Transverse colon (tissue), 4 donors: ENCODE measurements around the gene STRADA. TPM values are rescaled to one million over a fixed set of nuclear protein-coding genes. Genes with fewer than 3 reads are reported as not detected.
"Not testable (repeated sequence)": the region's sequence is repeated elsewhere in the genome, so short reads cannot be mapped to it uniquely, and the experiment has no call there.

ENCODE experiments used
- DNase-seq: peaks from one replicate; pipeline ENCODE4 v3.0.0-alpha.2; 2019
- H3K27ac ChIP-seq, 4 donors: fragments of 200-600 bp; sonication (generic); 2 replicates each; pipeline ENCODE4 v1.5.1; 2016 to 2018; ENCODE audit warnings: inconsistent platforms in 4 of 4
- H3K27me3 ChIP-seq: fragments of 200-600 bp; sonication (generic); 2 replicates; pipeline ENCODE4 v1.5.1; 2017; ENCODE audit warnings: inconsistent platforms
- H3K36me3 ChIP-seq, 4 donors: fragments of 200-600 bp; sonication (generic); 2 replicates each; pipeline ENCODE4 v1.5.1; 2017 to 2019; ENCODE audit warnings: inconsistent platforms in 4 of 4
- H3K4me1 ChIP-seq, 4 donors: fragments of 200-600 bp; sonication (generic); 2 replicates each; pipeline ENCODE4 v1.5.1; 2017 to 2020; ENCODE audit warnings: inconsistent platforms in 4 of 4
- H3K4me3 ChIP-seq, 4 donors: fragments of 200-600 bp; sonication (generic); 1 replicate in 1 of 4; 2 replicates in 3 of 4; pipeline versions ENCODE4 v1.5.1 to v1.6.1; 2017 to 2019; ENCODE audit warnings: inconsistent platforms in 4 of 4
- H3K9me3 ChIP-seq, 2 donors: fragments of 200-600 bp; sonication (generic); 2 replicates each; pipeline ENCODE4 v1.5.1; 2017 to 2019; ENCODE audit warnings: inconsistent platforms in 2 of 2
- CTCF ChIP-seq, 5 experiments: fragments of 200-600 bp in 3 of 5; fragments of 450-650 bp in 2 of 5; sonication (generic) in 3 of 5; IDR thresholded peaks; 1 replicate in 2 of 5; 2 replicates in 3 of 5; pipeline ENCODE4 v1.5.1; 2016 to 2017; ENCODE audit warnings: antibody characterized with exemption in 5 of 5, inconsistent platforms in 3 of 5, mild to moderate bottlenecking in 2 of 5, moderate library complexity in 1 of 5
- EP300 ChIP-seq: sonication (generic); formaldehyde crosslinking; IDR thresholded peaks from one replicate; pipeline ENCODE4 v1.6.1; 2017; ENCODE audit warnings: antibody characterized with exemption, low read depth
- POLR2A ChIP-seq: fragments of 450-650 bp; IDR thresholded peaks from one replicate; pipeline ENCODE4 v1.6.1; 2016; ENCODE audit warnings: antibody characterized with exemption, mild to moderate bottlenecking, moderate library complexity
- POLR2AphosphoS5 ChIP-seq, 3 donors: sonication (generic); formaldehyde crosslinking; IDR thresholded peaks; one replicate each; pipeline ENCODE4 v1.6.1; 2016; ENCODE audit warnings: antibody characterized with exemption in 3 of 3
- WGBS, 2 donors: methylation state at CpG; one replicate each; pipeline ENCODE4 v1.1.5; 2018; ENCODE audit warnings: low coverage in 1 of 2; 5-methylcytosine and 5-hydroxymethylcytosine counted together
- in situ Hi-C, 4 donors: fragments of 200-750 bp; cut with MboI; loops; one replicate each; pipeline versions ENCODE4 v1.15.0 to v1.15.1; 2017; ENCODE audit warnings: low sequenced_read_pairs in 3 of 4, low pct_ligation_motif_present in 1 of 4, low pct_unique_long_range_greater_than_20kb in 1 of 4
- intact Hi-C: fragments of 100-400 bp; cut with DNase I; formaldehyde crosslinking; loops from one replicate; pipeline ENCODE4 v1.15.1; 2023; ENCODE audit warnings: low total_unique reads
- total RNA-seq, 4 donors: library from RNA; depleted of rRNA; stranded (reverse); fragments of >200 nt; gene quantifications; one replicate each; pipeline ENCODE4 v1.1.0, GENCODE V29; 2016

Gene STRADA
- total RNA-seq, 4 donors from 2014 or later = 23.1 to 37.8 (median 33.8) TPM

- no peaks in the 10 kb centered on the region for H3K27me3 ChIP-seq
- intact Hi-C loops = no loop called here
- H3K4me3 ChIP-seq = peak overlapping the region; percentile 77 to 99 (median 86)
- no peak for DNase-seq
- H3K27ac ChIP-seq = peak overlapping the region; percentile 97 to 100 (median 99)
- H3K36me3 ChIP-seq = peaks cover 0 to 3% (median under 1%) of the 10 kb centered on the region in 4 donors
- no peaks in the 10 kb centered on the region for H3K9me3 ChIP-seq
- peak in 1 of 5 experiments; percentile 7 for TF ChIP-seq CTCF (IDR thresholded peaks at IDR 0.05)
- no peak for TF ChIP-seq POLR2AphosphoS5 (IDR thresholded peaks at IDR 0.05)
- peaks cover 0 to 18% (median 7%) of the 10 kb centered on the region in 4 donors for H3K4me1 ChIP-seq
- WGBS, 2 donors = 29 to 46% methylated on average over 10 to 12 of the region's 12 CpGs
- in situ Hi-C loops = no loop called here
Measured at GRCh38 chr17:63740464-63741142, 996 bp downstream of the STRADA start.

GRCh38 chr17:63735691-63736090, 5.9 kb downstream of the STRADA start:
- Histone ChIP-seq H3K4me3 (no peak overlapping the region), H3K36me3 (peaks cover 0 to 5% (median 0%) of the 10 kb centered on the region in 4 donors), H3K9me3 (no peaks in the 10 kb centered on the region), H3K27me3 (no peaks in the 10 kb centered on the region), H3K27ac (no peak overlapping the region), H3K4me1 (peaks cover 0 to 15% (median 6%) of the 10 kb centered on the region in 4 donors)
- TF ChIP-seq EP300 (no peak), CTCF (IDR thresholded peaks at IDR 0.05) (no peak), POLR2A (no peak), POLR2AphosphoS5 (IDR thresholded peaks at IDR 0.05) (no peak)
- WGBS, 2 donors = 93 to 96% methylated on average over 5 to 8 of the region's 8 CpGs
- in situ Hi-C loops = no loop called here
- intact Hi-C loops = no loop called here
- DNase-seq = no peak

- 69 to 84% methylated on average over 2 of the region's 2 CpGs for WGBS, 2 donors
- H3K27me3 ChIP-seq = no peaks in the 10 kb centered on the region
- peaks cover 0 to 10% (median 0%) of the 10 kb centered on the region in 4 donors for H3K36me3 ChIP-seq
- intact Hi-C loops = no loop called here
- no peak for DNase-seq
- no peak for TF ChIP-seq CTCF (IDR thresholded peaks at IDR 0.05)
- in situ Hi-C loops = no loop called here
- no peaks in the 10 kb centered on the region for H3K4me1 ChIP-seq
- no peak overlapping the region for H3K27ac ChIP-seq
- H3K9me3 ChIP-seq = no peaks in the 10 kb centered on the region
- no peak overlapping the region for H3K4me3 ChIP-seq
Measured at GRCh38 chr17:63722403-63722802, 19.2 kb downstream of the STRADA start.

GRCh38 chr17:63720194-63720593, 21.4 kb downstream of the STRADA start:
- H3K9me3 ChIP-seq, H3K4me1 ChIP-seq, H3K4me3 ChIP-seq, DNase-seq, intact Hi-C loops, H3K27ac ChIP-seq, H3K27me3 ChIP-seq, H3K36me3 ChIP-seq, in situ Hi-C loops: not testable (repeated sequence)
- WGBS, 2 donors = 100% methylated on average over 5 of the region's 5 CpGs; no CpG with 5 or more reads in 1 of the 2 donors

GRCh38 chr17:63718988-63719387, 22.6 kb downstream of the STRADA start:
- H3K4me1 ChIP-seq = no peaks in the 10 kb centered on the region
- DNase-seq = no peak
- 90 to 93% methylated on average over 5 of the region's 5 CpGs for WGBS, 2 donors
- H3K27me3 ChIP-seq = no peaks in the 10 kb centered on the region
- H3K27ac ChIP-seq = no peak overlapping the region
- peaks cover 0 to 7% (median 0%) of the 10 kb centered on the region in 4 donors for H3K36me3 ChIP-seq
- no peak overlapping the region for H3K4me3 ChIP-seq
- H3K9me3 ChIP-seq = no peaks in the 10 kb centered on the region
- in situ Hi-C loops = no loop called here
- intact Hi-C loops = no loop called here
- TF ChIP-seq POLR2AphosphoS5 (IDR thresholded peaks at IDR 0.05) (no peak), CTCF (IDR thresholded peaks at IDR 0.05) (no peak), EP300 (no peak), POLR2A (no peak)
